ENCODE data around the gene SLC39A11. TPM values are rescaled to one million over a fixed set of nuclear protein-coding genes. Genes with fewer than 3 reads are reported as not detected.

Gene SLC39A11
- total and polyA plus RNA-seq, 2 of the 13 experiments (the other 11 are each of a cell fraction or from before 2014, with no cell fraction given): 17.2 to 31.5 TPM

- H3K27ac ChIP-seq (ENCODE audit: extremely low read length, insufficient read depth, low read length): no peak overlapping the region
- no peak for ATAC-seq
- intact Hi-C loops (cut with micrococcal nuclease; ENCODE audit: unreplicated experiment): loop anchor here (1.0 to 5.0 kb wide), 4 partner anchors 130 to 530 kb away; no protein-coding TSS in a partner anchor
Observed at GRCh38 chr17:72726936-72727335, 365.6 kb downstream of the SLC39A11 start.

More at GRCh38 chr17:72726936-72727335, 365.6 kb downstream of the SLC39A11 start:
- FAIRE-seq (no peak), DNase-seq (ENCODE audit: low spot score) (no peak)
- POLR2A ChIA-PET: no interaction called here
- CTCF ChIA-PET (ENCODE audit: low intra/inter-chr PET ratio, low total read pairs): interaction anchor here (0.7 to 3.7 kb wide), 7 partner anchors 10 to 465 kb away, joined by 3 to 26 read pairs (median 9); no protein-coding TSS in a partner anchor
- Histone ChIP-seq H2AFZ (ENCODE audit: low read length) (no peak overlapping the region), H4K20me1 (ENCODE audit: insufficient read depth, low read length) (no peaks in the 10 kb centered on the region), H3K9me3 (ENCODE audit: low read length) (no peaks in the 10 kb centered on the region), H3K4me3 (replicated peaks in 1 of 3; ENCODE audit: insufficient read depth in 1 of 3, low read depth in 2 of 3, low read length in 3 of 3) (no peak overlapping the region), H3K9ac (ENCODE audit: insufficient read depth, low read depth, low read length) (no peak overlapping the region), H3K79me2 (ENCODE audit: insufficient read depth, low read length) (no peaks in the 10 kb centered on the region), H3K36me3 (replicated peaks in 1 of 2; ENCODE audit: control insufficient read depth in 1 of 2, insufficient read depth in 2 of 2, low read length in 2 of 2) (no peaks in the 10 kb centered on the region), H3K4me2 (ENCODE audit: low read depth, low read length) (no peak overlapping the region), H3K4me1 (ENCODE audit: insufficient read depth, low read length) (peaks cover 11% of the 10 kb centered on the region), H3K27me3 (ENCODE audit: control insufficient read depth in 1 of 2, insufficient read depth in 2 of 2, low read length in 2 of 2) (no peaks in the 10 kb centered on the region)
- no TSS peak for BruUV-seq (replicated peaks)
- no peak for TF ChIP-seq TFAP4 (IDR thresholded peaks at IDR 0.05; ENCODE audit: borderline replicate concordance, low read depth)
- no peak for TF ChIP-seq RARA (CRISPR knock-in tag; IDR thresholded peaks at IDR 0.05)
- TF ChIP-seq MAFK (conservative IDR thresholded peaks at IDR 0.05 in 1 of 2, IDR thresholded peaks at IDR 0.05 in 1 of 2; ENCODE audit: low read length in 2 of 2): peak in 1 of 2 experiments; percentile 33; a peak in 2 of 4 replicates
- no peak for TF ChIP-seq ZBTB4 (CRISPR knock-in tag; IDR thresholded peaks at IDR 0.05; ENCODE audit: borderline replicate concordance)
- TF ChIP-seq ZFP91 (CRISPR knock-in tag; IDR thresholded peaks at IDR 0.05; ENCODE audit: borderline replicate concordance): no peak
- no peak for TF ChIP-seq TEAD2 (CRISPR knock-in tag; IDR thresholded peaks at IDR 0.05)
- no peak for TF ChIP-seq E2F1 (CRISPR knock-in tag; IDR thresholded peaks at IDR 0.05)
- no peak for TF ChIP-seq NFE2L2 (IDR thresholded peaks at IDR 0.05; ENCODE audit: low read length)
- WGBS (ENCODE audit: low lambda C conversion rate): 96% methylated on average over 9 of the region's 9 CpGs
- in situ Hi-C loops (cut with HindIII; ENCODE audit: extremely low pct_ligation_motif_present, low pct_unique_long_range_greater_than_20kb): loop anchor here (5.0 kb wide), 2 partner anchors 460 to 645 kb away; no protein-coding TSS in a partner anchor

All from HepG2 (cell line).